ENCODE results near the gene AVPR2. TPM values are rescaled to one million over a fixed set of nuclear protein-coding genes. Genes with fewer than 3 reads are reported as not detected.
A peak's percentile ranks its signal among the peaks of the same experiment; 100 is the strongest.

The AVPR2 gene
- total RNA-seq, 1 experiment from 2014 or later, result not detected

DNA sequence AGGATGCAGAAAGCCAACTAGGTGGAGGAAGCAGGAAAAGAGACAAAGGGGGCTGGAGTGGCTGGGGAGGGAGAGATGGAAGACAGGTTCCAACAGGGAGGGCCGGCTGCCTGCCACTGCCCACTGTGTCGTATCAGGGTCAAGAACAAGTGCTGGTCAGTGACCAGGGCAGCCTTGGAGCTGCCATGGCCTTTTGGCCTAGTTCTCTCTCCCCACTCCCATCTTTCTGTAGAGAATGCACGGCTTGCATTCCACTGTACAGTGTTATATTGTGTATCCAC is 30.4 kb upstream of the AVPR2 start:
- Histone ChIP-seq H3K27me3 (replicated peaks; ENCODE audit: control insufficient read depth, insufficient read depth, low read length) (no peaks in the 10 kb centered on the region), H3K36me3 (ENCODE audit: control insufficient read depth, insufficient read depth, low read length) (no peaks in the 10 kb centered on the region), H3K4me1 (no peaks in the 10 kb centered on the region), H3K4me3 (ENCODE audit: low read depth, low read length) (no peak overlapping the region), H3K9me3 (no peaks in the 10 kb centered on the region)
- no peaks in the 10 kb centered on the region for H3K4me1 Mint-ChIP-seq (ENCODE audit: low read depth, unreplicated experiment)
- no peaks in the 10 kb centered on the region for H3K9me3 Mint-ChIP-seq (ENCODE audit: unreplicated experiment)
- DNase-seq, result no peak
- no peak overlapping the region for H3K27ac Mint-ChIP-seq (ENCODE audit: unreplicated experiment)
- TF ChIP-seq, protein P1, sequence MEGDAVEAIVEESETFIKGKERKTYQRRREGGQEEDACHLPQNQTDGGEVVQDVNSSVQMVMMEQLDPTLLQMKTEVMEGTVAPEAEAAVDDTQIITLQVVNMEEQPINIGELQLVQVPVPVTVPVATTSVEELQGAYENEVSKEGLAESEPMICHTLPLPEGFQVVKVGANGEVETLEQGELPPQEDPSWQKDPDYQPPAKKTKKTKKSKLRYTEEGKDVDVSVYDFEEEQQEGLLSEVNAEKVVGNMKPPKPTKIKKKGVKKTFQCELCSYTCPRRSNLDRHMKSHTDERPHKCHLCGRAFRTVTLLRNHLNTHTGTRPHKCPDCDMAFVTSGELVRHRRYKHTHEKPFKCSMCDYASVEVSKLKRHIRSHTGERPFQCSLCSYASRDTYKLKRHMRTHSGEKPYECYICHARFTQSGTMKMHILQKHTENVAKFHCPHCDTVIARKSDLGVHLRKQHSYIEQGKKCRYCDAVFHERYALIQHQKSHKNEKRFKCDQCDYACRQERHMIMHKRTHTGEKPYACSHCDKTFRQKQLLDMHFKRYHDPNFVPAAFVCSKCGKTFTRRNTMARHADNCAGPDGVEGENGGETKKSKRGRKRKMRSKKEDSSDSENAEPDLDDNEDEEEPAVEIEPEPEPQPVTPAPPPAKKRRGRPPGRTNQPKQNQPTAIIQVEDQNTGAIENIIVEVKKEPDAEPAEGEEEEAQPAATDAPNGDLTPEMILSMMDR (IDR thresholded peaks at IDR 0.05; ENCODE audit: insufficient read depth in 1 of 2, low read depth in 1 of 2, low read length in 1 of 2, severe bottlenecking in 1 of 2, unreplicated experiment in 1 of 2), result no peak
- H3K4me3 Mint-ChIP-seq (ENCODE audit: unreplicated experiment), result no peak overlapping the region
- no TSS peak for BruUV-seq (replicated peaks)
- H3K36me3 Mint-ChIP-seq (ENCODE audit: insufficient read depth, unreplicated experiment), result no peaks in the 10 kb centered on the region
- ChIA-PET POLR2A (no interaction called here), CTCF (no interaction called here)
- H3K27me3 Mint-ChIP-seq (ENCODE audit: insufficient read depth, unreplicated experiment), result peaks cover 4% of the 10 kb centered on the region
- intact Hi-C loops (cut with micrococcal nuclease; ENCODE audit: unreplicated experiment), result no loop called here

DNA sequence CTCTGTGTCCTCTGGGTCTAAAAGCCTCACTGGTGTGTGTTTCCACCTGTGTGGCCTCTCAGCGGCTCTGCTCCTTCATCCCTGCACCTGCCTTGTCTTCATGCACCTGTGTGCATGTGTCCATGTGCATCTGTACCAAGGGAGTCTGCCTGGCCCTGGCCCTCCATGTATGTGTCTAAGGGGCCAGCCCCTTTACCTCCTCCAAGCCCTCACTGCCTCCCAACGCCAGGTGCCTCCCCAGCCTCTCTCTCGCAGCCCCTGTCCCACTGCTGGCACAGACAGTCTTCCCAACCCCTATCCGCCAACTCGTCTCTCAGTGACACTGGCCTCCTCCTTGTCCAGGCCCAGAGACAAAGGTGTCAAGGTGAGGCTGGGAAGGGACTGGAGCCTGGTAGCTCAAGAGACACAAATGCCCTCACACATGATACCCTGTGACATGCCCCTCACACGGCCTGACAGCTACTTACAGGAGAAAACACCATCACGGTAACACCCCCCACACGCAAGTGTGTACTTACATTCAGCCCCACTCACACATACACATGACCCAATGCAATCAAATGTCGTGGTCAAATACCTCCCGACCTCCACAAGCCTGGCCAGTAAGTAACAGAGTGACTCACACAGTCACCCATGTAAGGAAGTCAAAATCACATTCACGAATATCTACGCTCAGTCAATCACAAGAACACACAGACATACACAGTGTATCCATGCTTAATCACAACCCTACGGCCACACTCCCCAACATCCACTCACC is 29.9 kb upstream of the AVPR2 start:
- Histone ChIP-seq H3K4me1 (no peaks in the 10 kb centered on the region), H3K4me3 (ENCODE audit: low read depth, low read length) (no peak overlapping the region), H3K36me3 (ENCODE audit: control insufficient read depth, insufficient read depth, low read length) (no peaks in the 10 kb centered on the region), H3K27me3 (replicated peaks; ENCODE audit: control insufficient read depth, insufficient read depth, low read length) (no peaks in the 10 kb centered on the region), H3K9me3 (no peaks in the 10 kb centered on the region)
- H3K27ac Mint-ChIP-seq (ENCODE audit: unreplicated experiment), result no peak overlapping the region
- ChIA-PET POLR2A (no interaction called here), CTCF (no interaction called here)
- H3K27me3 Mint-ChIP-seq (ENCODE audit: insufficient read depth, unreplicated experiment), result peaks cover 4% of the 10 kb centered on the region
- H3K9me3 Mint-ChIP-seq (ENCODE audit: unreplicated experiment), result no peaks in the 10 kb centered on the region
- no TSS peak for BruUV-seq (replicated peaks)
- TF ChIP-seq, protein P1 (IDR thresholded peaks at IDR 0.05; ENCODE audit: insufficient read depth in 1 of 2, low read depth in 1 of 2, low read length in 1 of 2, severe bottlenecking in 1 of 2, unreplicated experiment in 1 of 2), result no peak
- H3K4me1 Mint-ChIP-seq (ENCODE audit: low read depth, unreplicated experiment), result no peaks in the 10 kb centered on the region
- H3K36me3 Mint-ChIP-seq (ENCODE audit: insufficient read depth, unreplicated experiment), result no peaks in the 10 kb centered on the region
- no peak for DNase-seq
- intact Hi-C loops (cut with micrococcal nuclease; ENCODE audit: unreplicated experiment), result no loop called here
- H3K4me3 Mint-ChIP-seq (ENCODE audit: unreplicated experiment), result no peak overlapping the region

- ChIA-PET CTCF (no interaction called here), POLR2A (no interaction called here)
- Mint-ChIP-seq H3K9me3 (ENCODE audit: unreplicated experiment) (no peaks in the 10 kb centered on the region), H3K27me3 (ENCODE audit: insufficient read depth, unreplicated experiment) (peaks cover 4% of the 10 kb centered on the region), H3K27ac (ENCODE audit: unreplicated experiment) (no peak overlapping the region), H3K4me1 (ENCODE audit: low read depth, unreplicated experiment) (no peaks in the 10 kb centered on the region), H3K4me3 (ENCODE audit: unreplicated experiment) (no peak overlapping the region), H3K36me3 (ENCODE audit: insufficient read depth, unreplicated experiment) (no peaks in the 10 kb centered on the region)
- no peaks in the 10 kb centered on the region for H3K4me1 ChIP-seq
- intact Hi-C loops (cut with micrococcal nuclease; ENCODE audit: unreplicated experiment), result no loop called here
- DNase-seq, result peak in 1 of 2 experiments; percentile 73
- H3K4me3 ChIP-seq (ENCODE audit: low read depth, low read length), result no peak overlapping the region
- no peaks in the 10 kb centered on the region for H3K27me3 ChIP-seq (replicated peaks; ENCODE audit: control insufficient read depth, insufficient read depth, low read length)
- H3K9me3 ChIP-seq, result no peaks in the 10 kb centered on the region
- no TSS peak for BruUV-seq (replicated peaks)
- TF ChIP-seq, protein P1 (IDR thresholded peaks at IDR 0.05; ENCODE audit: insufficient read depth in 1 of 2, low read depth in 1 of 2, low read length in 1 of 2, severe bottlenecking in 1 of 2, unreplicated experiment in 1 of 2), result no peak
- no peaks in the 10 kb centered on the region for H3K36me3 ChIP-seq (ENCODE audit: control insufficient read depth, insufficient read depth, low read length)
Observed at GRCh38 chrX:153875391-153876111, 28.9 kb upstream of the AVPR2 start.

Measured in Caco-2 (cell line).